Stomach smooth muscle (tissue), 2 donors: ENCODE measurements around the gene TFR2.
"Not testable (repeated sequence)": the region's sequence is repeated elsewhere in the genome, so short reads cannot be mapped to it uniquely, and the experiment has no call there.

Experiments used
- H3K27ac ChIP-seq: one replicate; pipeline ENCODE4 v1.7.0; 2013; ENCODE audit warnings: mild to moderate bottlenecking, low read length, inconsistent platforms
- H3K27me3 ChIP-seq, 2 donors: one replicate each; pipeline ENCODE4 v1.7.0; 2013; ENCODE audit warnings: low read length in 2 of 2; ENCODE audit not compliant: insufficient read depth in 2 of 2, control insufficient read depth in 1 of 2
- H3K36me3 ChIP-seq, 2 donors: one replicate each; pipeline ENCODE4 v1.7.0; 2013; ENCODE audit warnings: low read length in 2 of 2; ENCODE audit not compliant: control insufficient read depth in 2 of 2, insufficient read depth in 2 of 2
- H3K4me1 ChIP-seq: one replicate; pipeline ENCODE4 v1.7.0; 2013; ENCODE audit warnings: low read length; ENCODE audit not compliant: control insufficient read depth, insufficient read depth
- H3K4me3 ChIP-seq, 2 donors: one replicate each; pipeline ENCODE4 v1.7.0; 2013; ENCODE audit warnings: low read length in 2 of 2
- H3K9ac ChIP-seq, 2 donors: one replicate each; pipeline ENCODE4 v1.7.0; 2013; ENCODE audit warnings: low read length in 2 of 2, mild to moderate bottlenecking in 1 of 2
- H3K9me3 ChIP-seq, 2 donors: one replicate each; pipeline ENCODE4 v1.7.0; 2013; ENCODE audit warnings: low read length in 2 of 2; ENCODE audit not compliant: control insufficient read depth in 2 of 2
- donor health status: healthy.
- donor health status: Pancreatic carcinoma.

TFR2 gene

DNA sequence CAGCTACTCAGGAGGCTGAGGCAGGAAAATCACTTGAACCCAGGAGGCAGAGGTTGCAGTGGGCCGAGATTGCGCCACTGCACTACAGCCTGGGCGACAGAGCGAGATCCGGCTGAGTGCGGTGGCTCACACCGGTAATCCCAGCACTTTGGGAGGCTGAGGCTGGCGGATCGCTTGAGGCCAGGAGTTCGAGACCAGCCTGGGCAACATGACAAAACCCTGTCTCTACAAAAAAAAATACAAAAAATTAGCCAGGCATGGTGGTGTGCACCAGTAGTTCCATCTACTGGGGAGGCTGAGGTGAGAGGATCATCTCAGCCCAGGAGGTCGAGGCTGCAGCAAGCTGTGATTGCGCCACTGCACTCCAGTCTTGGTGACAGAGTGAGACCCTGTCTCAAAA lies 27.8 kb upstream of the TFR2 start:
- H3K9ac ChIP-seq, H3K27me3 ChIP-seq, H3K4me1 ChIP-seq, H3K27ac ChIP-seq, H3K36me3 ChIP-seq, H3K4me3 ChIP-seq, H3K9me3 ChIP-seq: not testable (repeated sequence)

DNA sequence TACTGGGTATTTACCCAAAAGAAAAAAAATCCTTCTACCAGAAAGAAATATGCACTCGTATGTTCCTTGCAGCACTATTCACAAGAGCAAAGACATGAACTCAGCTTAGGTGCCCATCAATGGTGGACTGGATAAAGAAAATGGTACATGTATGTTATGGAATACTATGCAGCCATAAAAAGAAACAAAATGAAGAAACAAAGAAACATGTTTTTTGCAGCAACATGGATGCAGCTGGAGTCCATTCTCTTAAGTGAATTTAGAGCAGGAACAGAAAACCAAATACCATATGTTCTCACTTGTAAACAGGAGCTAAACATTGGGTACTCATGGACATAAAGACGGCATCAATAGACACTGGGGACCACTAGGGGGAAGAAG lies 26.7 kb upstream of the TFR2 start:
- H3K4me3 ChIP-seq: no peak overlapping the region
- H3K36me3 ChIP-seq: no peaks in the 10 kb centered on the region
- no peaks in the 10 kb centered on the region for H3K9me3 ChIP-seq
- H3K27me3 ChIP-seq: no peaks in the 10 kb centered on the region
- no peak overlapping the region for H3K27ac ChIP-seq
- no peak overlapping the region for H3K9ac ChIP-seq
- peaks cover 1% of the 10 kb centered on the region for H3K4me1 ChIP-seq

DNA sequence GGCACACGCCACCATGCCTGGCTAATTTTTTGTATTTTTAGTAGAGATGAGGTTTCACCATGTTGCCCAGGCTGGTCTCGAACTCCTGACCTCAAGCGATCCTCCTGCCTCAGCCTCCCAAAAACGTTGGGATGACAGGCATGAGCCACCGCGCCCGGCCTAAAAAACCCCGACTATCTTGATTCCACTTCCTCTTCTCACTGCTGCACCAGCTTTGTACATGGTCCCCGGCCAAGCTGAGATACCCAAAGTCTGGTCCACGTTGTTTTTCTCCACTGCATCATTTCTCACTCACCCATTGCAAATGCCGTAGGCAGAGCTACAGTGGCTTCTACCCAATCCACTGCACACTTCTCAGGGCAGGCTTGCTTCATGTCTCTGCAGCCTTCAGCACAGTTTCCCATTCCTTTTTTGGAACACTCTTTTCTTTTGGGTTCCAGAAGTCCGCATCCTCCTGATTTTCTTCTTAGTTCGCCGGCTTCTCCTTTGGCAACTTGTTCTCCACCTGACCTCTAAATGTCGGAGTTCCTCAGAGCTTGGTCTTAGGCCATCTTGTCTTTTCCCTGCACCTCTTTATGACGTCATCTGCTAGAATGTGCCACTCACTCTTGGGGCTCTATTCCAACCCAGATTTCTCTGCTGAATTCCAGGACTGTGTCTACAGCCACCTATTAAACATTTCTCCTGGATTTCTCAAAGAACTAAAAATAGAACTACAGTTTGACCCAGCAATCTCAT lies 26.1 kb upstream of the TFR2 start:
- no peaks in the 10 kb centered on the region for H3K9me3 ChIP-seq
- H3K27ac ChIP-seq: no peak overlapping the region
- no peak overlapping the region for H3K9ac ChIP-seq
- no peaks in the 10 kb centered on the region for H3K36me3 ChIP-seq
- H3K27me3 ChIP-seq: no peaks in the 10 kb centered on the region
- no peak overlapping the region for H3K4me3 ChIP-seq
- no peaks in the 10 kb centered on the region for H3K4me1 ChIP-seq

DNA sequence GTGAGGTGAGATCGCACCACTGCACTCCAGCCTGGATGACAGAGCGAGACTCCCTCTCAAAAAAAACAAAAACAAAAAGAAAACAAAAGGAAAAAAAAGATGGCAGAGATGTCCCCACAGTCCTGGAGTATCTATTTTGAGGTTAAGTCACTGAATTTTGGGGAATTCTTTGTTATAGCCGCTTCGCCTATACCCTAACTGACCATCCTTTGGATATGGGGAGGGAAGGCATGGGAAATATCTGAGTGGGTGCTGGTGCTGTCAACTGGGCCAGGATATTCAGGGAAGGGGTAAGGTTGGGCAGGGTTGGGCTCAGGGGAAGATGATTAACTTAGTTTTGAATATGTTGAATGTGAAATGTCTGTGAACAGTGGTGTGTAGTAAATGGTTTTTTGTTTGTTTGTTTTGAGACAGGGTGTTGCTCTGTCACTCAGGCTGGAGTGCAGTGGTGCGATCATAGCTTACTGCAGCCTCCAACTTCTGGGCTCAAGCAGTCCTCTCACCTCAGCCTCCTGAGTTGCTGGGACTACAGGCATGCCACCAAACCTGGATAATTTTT lies 23.9 kb upstream of the TFR2 start:
- Histone ChIP-seq H3K9me3 (no peaks in the 10 kb centered on the region), H3K27me3 (no peaks in the 10 kb centered on the region), H3K27ac (no peak overlapping the region), H3K4me3 (no peak overlapping the region), H3K4me1 (no peaks in the 10 kb centered on the region), H3K36me3 (no peaks in the 10 kb centered on the region), H3K9ac (no peak overlapping the region)

DNA sequence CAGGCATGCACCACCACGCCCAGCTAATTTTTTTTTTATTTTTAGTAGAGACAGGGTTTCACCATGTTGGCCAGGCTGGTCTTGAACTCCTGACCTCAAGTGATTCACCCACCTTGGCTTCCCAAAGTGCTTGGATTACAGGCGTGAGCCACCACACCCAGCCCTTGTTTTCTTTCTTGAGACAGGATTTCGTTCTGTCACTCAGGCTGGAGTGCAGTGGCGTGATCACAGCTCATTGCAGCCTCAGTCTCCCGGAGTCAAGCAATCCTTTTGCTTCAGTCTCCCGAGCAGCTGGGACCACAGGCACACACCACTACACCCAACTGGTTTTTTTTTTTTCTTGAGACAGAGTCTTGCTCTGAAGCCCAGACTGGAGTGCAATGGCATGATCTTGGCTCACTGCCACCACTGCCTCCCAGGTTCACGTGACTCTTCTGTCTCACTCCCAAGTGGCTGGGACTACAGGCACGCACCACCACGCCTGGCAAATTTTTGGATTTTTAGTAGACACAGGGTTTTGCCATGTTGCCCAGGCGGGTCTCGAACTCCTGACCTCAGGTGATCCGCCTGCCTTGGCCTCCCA lies 20.9 kb upstream of the TFR2 start:
- H3K9me3 ChIP-seq, H3K4me1 ChIP-seq, H3K36me3 ChIP-seq, H3K9ac ChIP-seq, H3K27ac ChIP-seq, H3K4me3 ChIP-seq: not testable (repeated sequence)
- H3K27me3 ChIP-seq: peaks cover 6 to 11% of the 10 kb centered on the region in 2 donors

DNA sequence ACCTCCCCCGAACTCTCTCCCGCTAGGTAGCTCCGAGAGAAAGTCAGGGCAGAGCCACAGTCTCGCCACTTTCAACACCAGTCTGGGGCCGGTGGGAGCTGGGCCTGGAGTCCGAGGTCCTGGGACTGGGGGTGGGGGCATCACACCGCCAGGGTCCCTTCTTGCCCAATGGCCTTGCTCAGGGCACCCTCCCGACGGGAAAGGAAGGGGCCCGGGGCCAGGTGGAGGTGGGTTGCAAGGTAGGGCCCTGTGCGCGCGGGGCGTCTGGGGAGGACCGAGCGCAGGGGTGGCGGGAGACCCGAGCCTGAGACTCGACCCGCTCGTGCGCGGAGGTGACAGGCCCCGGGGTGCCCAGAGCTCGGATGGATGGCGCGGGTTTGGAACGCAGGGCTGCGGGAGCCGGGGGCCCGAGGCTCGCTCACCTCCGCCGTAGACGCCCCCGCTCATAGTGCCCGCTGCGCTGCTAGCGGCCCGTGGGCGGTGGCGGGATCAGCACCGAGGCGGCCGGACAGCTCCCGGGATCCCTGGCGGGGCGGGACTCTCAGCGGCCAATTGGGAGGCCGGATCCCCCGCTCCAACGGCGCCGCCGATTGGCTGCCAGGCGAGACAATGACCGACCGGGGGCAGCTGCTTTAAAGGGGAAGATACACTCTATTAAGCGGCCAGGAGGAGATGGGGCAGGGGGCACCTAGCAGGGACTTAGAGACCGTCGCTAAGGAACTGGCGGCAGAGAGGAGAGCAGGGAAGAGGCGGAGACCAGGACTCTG lies 14.7 kb upstream of the TFR2 start, which contains the start of gene ACTL6B:
Gene ACTL6B (minus strand): TSS at position 541 of the 767 bp plus-strand sequence. CDS start 94 bp downstream, at position 447.
- no peak within 1 kb of the TSS for H3K9ac ChIP-seq
- H3K4me1 ChIP-seq: peaks cover 5% of the 10 kb centered on the region
- no peaks in the 10 kb centered on the region for H3K9me3 ChIP-seq
- H3K27ac ChIP-seq: no peak within 1 kb of the TSS
- H3K36me3 ChIP-seq: no peaks in the 10 kb centered on the region
- peaks cover 31 to 36% of the 10 kb centered on the region in 2 donors for H3K27me3 ChIP-seq
- no peak within 1 kb of the TSS for H3K4me3 ChIP-seq

DNA sequence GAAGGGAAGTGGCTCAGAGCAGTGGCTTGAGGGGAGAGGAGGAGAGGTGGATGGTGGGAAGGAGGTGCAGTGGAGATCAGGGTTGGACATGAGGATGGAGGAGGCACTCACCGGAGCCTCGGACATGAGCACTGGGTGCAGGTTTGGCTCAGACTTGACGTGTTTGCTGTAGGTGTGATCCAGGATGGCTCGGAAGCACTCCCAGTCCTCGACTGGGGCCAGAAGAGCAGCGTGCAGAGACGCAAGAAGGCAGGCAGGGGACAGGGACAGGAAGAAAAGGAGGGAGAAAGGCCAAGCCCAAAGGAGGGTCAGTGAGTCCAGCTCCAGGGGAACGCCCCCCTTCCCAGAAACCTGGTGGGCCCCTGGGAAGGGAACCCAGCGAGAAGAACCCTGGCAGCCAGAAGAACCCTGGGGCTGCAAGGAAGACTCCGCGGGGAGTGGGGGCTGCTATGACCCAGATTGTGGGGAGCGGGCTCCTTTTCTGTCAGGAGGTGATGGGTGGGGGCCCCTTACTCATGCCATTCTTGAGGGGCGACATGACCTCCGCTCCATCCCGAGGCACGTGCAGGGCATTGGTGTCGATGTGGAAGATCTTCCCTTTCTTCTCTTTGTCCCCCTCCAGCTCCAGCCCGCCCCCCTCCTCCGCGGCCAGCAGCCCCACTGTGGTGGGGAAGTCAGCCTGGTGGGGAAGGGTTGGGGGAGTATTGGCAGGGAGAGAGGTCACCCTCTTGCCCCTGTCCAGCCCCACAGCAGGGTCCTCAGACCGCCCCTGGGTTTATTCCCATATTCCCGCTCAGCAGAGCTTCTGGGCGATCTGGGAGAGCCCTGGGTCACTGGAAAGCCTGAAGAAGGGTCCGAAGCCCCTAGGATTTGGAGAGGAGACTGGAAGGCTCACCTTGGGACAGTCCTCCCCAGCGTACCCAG lies 13.8 kb upstream of the TFR2 start:
- Histone ChIP-seq H3K27me3 (peaks cover 31 to 36% of the 10 kb centered on the region in 2 donors), H3K9ac (no peak overlapping the region), H3K4me3 (no peak overlapping the region)

DNA sequence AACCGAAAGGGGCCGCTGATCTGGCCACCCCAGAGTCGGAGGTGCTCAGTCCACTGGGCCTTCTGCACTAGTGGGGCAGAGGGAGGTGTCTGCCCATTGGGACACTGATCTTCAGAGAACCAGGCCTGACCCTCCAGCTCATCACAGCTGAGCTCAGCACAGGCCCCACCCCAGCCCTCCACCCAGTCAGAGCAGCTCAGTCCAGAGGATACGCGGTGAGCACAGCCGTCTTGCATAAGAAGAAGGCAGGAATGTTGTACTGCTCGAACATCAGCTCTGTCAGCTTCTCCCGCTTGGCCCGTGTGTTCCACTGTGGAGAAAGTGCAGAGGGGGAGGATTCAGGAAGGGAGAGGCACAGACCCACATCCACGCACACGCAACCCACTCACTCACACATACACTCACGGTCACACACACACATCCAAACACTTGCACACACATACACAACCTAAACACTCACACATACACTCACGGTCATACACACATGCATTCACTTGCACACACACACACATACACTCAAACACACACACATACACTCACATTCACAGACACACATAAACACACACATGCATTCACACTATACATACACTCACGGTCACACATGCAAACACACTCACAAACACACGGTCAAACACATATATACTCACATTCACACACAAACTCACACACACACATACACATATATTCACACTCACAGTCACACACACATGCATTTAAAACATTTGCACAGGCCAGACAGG lies 8.6 kb upstream of the TFR2 start:
- Histone ChIP-seq H3K4me3 (no peak overlapping the region), H3K9ac (no peak overlapping the region), H3K9me3 (no peaks in the 10 kb centered on the region), H3K4me1 (peaks cover 1% of the 10 kb centered on the region), H3K27ac (no peak overlapping the region), H3K36me3 (no peaks in the 10 kb centered on the region), H3K27me3 (peaks cover 17 to 27% of the 10 kb centered on the region in 2 donors)

More for the DNA sequence above, 13.8 kb upstream of the TFR2 start:
- no peaks in the 10 kb centered on the region for H3K9me3 ChIP-seq
- H3K27ac ChIP-seq: no peak overlapping the region
- H3K36me3 ChIP-seq: no peaks in the 10 kb centered on the region
- H3K4me1 ChIP-seq: peaks cover 5% of the 10 kb centered on the region

DNA sequence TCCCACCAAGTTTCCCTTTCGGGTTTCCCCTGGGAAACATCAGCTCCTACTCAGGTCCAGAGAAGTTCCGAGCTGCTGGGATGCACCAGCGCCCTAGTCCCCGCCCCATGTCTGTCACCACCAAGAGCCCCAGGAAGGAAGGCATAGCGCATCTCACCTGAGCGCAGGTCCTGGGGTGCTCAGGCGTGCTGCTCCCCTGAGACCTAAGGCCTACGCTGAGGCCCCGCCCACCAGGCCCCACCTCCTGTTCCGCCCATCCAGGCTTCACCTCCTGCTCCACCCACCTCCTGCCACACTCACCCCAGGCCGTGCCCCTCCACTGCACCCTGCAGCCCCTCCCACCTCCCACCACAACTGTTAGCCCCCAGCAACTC lies 1.2 kb upstream of the TFR2 start:
- Histone ChIP-seq H3K27ac (no peak overlapping the region), H3K9ac (no peak overlapping the region), H3K4me1 (no peaks in the 10 kb centered on the region), H3K27me3 (peaks cover 16 to 18% of the 10 kb centered on the region in 2 donors), H3K36me3 (no peaks in the 10 kb centered on the region), H3K9me3 (no peaks in the 10 kb centered on the region), H3K4me3 (no peak overlapping the region)
